Measurements from ENCODE around the gene GLTP.

GRCh38 chr12:109912855-109913321, 32.5 kb upstream of the GLTP start:
- no peak for TF ChIP-seq CTCF (conservative IDR thresholded peaks at IDR 0.05; ENCODE audit: low read depth, low read length)
- TF ChIP-seq EZH2 (IDR thresholded peaks at IDR 0.05; ENCODE audit: low read length, unreplicated experiment): no peak
- no peak for TF ChIP-seq EZH2phosphoT487 (IDR thresholded peaks at IDR 0.05; ENCODE audit: borderline replicate concordance, low read length)

Data from PC-3 (cell line).